Prostate gland (tissue), 2 donors: ENCODE measurements around the gene CSNK1G2.

Source experiments
- CTCF ChIP-seq, 4 experiments: fragments of 200-600 bp in 2 of 4; fragments of 450-650 bp in 2 of 4; sonication (generic) in 2 of 4; IDR thresholded peaks; 1 replicate in 3 of 4; 2 replicates in 1 of 4; pipeline ENCODE4 v1.5.1; 2016 to 2019; ENCODE audit warnings: antibody characterized with exemption in 4 of 4, mild to moderate bottlenecking in 2 of 4, moderate library complexity in 2 of 4
- POLR2AphosphoS5 ChIP-seq: sonication (generic); formaldehyde crosslinking; IDR thresholded peaks from one replicate; pipeline ENCODE4 v1.6.1; 2017; ENCODE audit warnings: antibody characterized with exemption

DNA sequence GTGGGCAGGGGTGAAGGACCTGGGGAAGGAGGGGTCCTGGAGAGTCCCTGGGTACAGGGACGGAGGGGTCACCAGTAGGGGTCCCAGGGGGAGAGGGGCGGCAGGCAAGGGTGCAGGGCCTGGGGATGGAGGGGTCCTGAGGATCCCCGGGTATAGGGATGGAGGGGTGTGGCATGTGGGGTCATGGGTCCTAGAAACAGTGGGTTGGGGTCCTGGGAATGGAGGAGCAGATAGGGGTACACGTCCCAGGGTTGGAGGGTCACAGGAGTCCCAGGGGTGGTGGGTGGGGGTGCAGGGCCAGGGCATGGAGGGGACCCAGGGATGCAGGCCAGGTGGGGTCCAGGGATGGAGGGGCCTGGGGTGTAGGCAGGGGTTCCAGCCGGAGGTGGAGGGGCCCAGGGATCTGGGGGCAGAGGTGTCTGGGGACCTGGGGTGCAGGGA lies 73.2 kb downstream of the CSNK1G2 start:
- TF ChIP-seq POLR2AphosphoS5 (no peak), CTCF (IDR thresholded peaks at IDR 0.05) (no peak)
